Fibroblast of skin of left quadriceps (primary cell): Measurements from ENCODE around the gene TSPAN7.

Experiments used
- DNase-seq, 2 experiments: peaks; one replicate each; pipeline ENCODE4 v3.0.0-alpha.2; 2013; ENCODE audit warnings: low read depth in 2 of 2

TSPAN7 gene

DNA sequence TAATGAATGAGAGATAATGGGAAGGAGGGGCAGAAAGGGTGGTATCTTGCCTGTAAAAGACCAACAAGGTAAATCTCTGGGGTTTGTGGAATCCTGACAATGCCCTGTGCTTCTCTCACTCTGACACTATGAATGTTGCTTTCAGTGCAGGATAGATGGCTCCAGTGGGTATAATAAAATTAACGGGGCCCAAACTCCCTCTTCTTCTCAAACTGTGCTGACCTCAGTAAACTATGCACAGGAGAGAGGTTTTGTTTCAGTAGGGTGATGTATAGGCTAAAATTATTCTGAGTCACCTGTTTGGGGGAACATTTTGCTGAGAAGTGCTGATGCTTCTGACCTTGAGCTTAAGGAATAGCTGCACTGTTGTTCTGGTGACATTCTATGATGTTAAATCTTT is 82.6 kb downstream of the TSPAN7 start:
- DNase-seq = no peak

DNA sequence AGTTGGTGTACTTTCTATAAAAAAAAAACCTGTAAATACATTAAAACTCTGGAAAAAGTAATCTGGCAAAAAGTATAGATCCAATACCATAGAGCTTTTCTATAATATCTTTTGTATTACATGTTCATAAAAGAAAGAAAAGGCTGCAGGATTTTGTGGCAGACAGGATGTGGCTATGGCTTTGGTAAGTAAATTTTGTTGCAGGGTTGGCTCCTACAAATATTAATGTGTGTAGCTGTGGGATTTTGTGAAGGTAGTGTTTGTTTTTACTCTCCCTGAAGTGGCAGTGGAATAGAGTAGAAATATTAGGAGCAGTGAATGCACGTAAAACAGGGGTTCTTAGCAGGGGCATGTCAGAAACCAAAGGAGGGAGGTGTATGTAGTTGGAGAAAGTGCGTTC is 84.8 kb downstream of the TSPAN7 start:
- no peak for DNase-seq

DNA sequence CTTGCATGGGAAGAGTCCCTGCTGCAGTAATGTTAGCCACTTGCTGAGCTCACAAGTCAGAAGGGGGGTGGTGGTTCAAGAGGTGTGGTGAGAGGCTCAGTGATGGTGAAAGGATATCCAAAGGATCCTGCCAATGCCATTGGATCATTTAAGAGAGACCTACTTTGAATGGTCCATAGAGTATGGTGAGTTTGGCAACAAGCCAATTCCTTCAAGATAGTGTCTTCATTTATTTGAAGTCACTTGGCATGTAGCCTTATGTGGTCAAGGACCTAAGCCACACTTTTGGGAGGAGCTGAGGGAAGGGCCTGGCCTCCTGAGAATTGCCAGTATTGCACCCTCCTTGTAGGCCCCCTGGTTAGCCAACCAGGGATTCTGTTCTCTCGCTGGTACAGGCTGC is 87.9 kb downstream of the TSPAN7 start:
- no peak for DNase-seq

DNA sequence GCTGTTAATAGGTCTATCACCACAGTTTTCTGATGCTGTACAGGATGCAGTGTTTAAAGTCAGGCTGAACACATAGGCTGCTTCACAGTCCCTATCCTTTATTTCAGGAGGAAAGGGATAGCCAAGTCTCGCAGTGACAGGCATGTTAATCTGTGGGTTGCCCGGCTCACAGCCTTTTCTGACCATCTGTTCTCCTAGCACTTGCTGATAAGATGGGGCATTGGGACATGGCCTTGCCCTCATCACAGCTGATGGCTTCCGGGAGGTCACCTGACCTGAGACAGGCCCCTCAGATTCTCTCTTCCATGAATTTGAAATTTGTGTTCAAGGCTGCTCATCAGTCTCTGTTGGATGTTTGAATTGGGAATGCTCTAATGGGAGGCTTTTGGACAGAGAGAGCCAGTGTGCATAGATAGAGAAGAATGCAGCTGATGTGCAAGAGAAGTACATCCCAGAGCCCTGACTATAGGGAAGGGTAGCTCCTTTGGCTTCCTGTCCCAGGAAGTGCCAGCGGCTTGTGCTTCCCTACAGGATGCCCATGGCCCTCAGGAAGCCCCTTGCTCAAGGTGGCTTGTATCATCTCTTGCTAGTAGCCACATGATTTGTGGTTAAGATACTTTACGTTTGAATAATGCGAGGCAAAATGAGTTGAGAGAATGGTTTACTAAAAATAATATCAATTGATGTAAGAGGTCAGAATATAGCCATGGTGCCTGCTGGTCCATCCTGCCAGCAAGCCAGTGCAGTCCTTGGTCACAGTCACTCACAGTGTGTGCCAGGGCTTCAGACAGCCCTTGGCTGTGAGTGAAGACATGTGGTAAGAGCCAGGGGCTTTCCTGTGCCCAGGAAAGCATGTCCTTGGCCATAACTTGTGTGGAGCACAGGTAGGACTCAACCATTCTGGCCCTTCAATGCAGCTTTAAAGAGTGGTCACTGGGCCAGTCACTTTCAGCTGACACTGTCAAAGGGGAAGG is 88.6 kb downstream of the TSPAN7 start:
- DNase-seq = no peak

DNA sequence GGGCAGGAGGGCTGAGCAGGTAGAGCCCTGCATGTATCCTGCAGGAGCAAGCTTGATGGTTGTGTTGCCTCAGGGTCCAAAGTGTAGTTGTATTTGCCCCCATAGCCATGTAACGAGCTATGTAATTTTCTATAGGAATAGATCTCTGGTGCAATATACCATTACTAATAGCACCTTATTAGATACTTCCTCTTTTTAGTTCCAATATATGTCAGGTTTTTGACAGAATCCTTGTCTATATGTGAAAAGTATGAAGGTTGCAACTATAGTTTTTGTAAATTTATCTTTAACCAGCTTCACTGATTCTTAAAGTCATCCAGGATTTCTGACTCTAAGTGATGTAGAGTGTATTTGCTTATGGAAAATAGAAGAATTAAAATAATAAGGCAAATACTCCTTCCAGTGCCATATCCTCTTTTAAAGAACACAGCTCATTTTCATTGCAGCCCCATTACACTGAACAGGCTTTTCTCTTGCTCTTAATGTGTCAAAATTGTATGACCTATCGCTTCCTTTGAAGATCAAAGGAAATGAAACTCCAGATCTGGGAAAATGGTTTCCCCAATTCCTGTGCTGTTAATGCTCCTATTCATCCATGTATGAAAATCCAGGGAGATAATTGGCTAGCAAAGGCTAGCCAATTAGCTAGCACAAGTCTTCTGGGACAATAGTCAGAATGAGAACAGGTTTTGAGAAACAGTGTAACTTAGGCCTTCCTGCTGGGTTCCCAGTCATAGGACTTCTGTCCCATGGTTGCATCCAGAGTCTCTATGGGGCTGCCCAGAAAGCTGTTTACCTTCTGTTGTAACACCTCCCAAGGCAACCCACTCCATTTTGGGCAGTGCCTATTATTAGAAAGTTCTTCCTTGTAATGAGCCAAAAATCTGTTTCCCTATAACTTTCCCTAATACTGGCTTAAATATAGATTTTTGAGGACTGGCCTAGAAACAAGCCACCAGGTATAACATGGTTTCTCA is 90.6 kb downstream of the TSPAN7 start:
- no peak for DNase-seq

DNA sequence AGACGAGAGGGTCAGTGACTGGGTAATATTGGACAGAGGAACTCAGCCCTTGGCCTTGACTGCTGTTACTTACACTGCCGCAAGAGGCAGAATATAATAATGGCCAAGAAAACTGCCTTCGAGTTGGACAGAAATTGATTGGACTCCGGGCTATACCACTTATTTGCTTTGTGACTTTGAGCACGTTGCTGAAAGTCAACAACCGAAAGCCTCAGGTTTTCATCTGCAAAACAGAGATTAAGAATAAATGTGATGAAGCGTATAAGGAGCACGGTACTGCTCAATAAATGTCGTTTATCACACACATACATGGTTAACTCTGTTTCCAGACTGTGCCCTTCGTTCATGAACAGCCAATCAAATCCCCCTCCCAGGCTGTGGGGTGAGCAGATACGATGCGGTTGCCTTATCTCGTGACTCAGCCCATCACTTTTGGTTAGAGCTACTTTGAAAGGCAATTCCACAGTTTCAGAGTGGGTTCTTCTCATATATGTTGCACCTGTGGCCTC is 91.6 kb downstream of the TSPAN7 start:
- no peak for DNase-seq

DNA sequence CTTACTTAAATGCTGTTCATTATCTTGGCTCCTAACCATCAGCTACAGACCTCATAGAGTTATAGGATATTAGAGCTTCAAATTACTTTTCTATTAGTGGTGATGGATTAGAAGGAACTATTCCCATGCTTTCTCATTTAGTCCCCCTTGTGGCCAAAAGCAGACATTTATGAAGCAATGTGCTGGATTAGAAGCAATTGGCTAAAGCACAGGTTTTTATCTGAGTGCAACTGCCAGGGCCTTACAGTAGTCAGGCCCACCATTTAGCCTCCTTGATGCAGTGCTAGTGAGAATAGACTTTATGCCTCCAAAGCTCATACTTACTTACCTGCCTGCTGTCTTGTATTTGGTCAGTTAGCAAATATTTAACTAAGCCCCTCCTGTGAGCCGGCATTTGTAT is 93.0 kb downstream of the TSPAN7 start:
- no peak for DNase-seq

DNA sequence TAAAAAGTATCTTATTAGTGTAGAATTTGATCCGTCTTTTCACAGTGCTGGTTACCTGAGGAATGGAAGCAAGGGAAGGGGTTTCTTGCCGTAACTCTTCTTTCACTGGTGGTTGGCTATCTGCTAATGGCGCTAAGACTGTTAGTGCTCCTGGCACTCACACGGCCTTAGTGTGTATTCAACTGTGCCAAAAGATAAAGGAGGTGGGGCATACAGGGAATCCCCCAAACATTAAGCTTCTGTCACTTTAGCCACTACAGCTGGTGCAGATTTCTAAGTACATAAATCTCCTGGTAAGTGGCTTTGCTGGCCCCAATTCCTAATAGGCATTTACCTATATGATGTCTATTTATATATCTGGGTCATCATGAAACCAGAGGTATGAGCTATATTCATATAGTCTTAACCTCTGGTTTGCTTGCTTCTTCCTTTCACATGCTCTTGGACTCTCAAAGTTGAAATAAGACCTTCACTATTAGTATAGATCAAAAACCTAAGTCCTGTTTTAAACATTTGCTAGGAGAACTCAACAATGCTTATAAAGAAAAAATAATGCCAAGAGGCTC is 95.1 kb downstream of the TSPAN7 start:
- no peak for DNase-seq

DNA sequence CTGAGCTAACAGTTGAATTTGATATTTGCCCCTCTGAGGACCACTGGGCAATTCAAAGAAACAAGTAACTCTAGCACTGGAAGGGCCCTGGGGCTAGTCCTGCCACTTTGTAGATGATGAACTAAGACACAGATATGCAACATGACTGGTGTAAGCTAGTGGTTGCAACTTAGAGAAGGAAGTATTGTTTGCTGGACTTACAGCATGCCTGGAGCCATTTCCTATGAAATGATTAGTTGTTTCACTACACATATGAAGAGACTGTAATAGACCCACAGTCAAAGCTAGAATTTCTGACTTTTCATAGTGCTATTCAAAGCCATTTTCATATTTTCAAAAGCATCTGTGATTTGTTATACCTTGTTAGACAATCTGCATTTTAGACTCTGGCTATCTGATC is 96.2 kb downstream of the TSPAN7 start:
- DNase-seq = no peak

DNA sequence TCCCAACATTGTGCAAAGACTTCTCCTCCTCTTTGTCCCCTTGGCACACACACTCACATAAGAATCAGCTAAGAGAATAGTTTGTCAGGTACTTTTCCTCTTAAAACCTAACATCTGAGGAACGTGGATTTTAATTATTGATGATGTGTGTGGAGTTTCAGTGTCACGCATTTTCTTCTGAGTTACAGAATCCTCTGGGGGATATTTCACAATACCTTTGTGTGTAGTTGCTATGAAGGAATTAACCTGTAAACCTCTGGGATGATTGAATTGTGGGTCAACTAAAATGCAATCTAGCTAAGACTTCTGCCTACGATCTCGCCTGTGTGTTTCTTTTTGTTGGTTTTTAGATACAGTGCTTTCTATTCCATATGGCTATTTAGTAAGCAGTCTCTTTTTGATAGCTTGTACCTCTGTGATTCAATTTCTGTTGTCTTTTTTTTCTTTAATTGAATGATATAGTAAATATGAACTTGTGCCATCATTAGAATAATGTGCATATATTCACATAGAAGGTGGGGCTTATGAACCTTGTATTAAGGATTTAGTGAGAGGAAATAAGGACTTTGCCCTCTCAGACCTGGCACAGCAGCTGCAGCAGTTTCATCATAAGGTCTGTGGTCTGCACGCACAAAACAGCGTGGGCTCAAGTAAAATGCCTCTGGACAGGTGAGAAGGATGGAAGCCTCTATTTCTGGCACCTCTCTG is 99.2 kb downstream of the TSPAN7 start:
- no peak for DNase-seq

DNA sequence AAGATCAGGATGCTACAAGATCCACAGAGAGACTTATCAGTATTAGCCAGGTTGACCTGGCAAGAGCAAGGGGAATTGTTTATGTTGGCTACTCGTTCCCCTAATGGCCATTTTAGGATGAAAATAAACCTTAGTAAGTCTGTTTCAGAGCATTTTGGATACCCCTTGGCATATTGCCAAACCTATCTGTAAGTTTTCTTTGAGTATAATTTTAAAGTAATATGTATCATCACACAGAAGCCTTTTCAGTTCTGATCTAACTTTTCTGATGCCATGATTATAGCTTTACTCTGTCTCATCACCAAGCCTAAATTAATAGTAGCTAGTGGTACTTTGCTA is 99.7 kb downstream of the TSPAN7 start:
- no peak for DNase-seq

DNA sequence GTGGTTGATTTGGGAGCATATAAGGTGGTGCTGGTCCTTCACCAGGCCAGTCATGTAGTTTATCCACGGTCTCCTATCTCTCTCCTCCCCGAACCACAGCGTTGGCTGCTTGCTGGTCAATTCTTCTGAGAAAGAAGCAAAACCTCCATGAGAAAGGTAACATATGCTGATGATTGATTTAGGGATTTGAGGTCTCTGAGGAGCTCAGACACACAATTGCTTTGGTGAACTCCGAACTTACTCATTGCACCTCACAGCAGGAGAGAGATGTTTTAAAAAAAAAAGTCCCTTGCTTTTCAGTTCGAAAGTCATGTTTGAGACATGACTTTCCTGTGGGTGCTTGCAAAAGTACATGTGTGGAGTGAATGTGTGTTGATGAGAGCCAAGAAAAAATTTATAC is 100.2 kb downstream of the TSPAN7 start:
- no peak for DNase-seq

DNA sequence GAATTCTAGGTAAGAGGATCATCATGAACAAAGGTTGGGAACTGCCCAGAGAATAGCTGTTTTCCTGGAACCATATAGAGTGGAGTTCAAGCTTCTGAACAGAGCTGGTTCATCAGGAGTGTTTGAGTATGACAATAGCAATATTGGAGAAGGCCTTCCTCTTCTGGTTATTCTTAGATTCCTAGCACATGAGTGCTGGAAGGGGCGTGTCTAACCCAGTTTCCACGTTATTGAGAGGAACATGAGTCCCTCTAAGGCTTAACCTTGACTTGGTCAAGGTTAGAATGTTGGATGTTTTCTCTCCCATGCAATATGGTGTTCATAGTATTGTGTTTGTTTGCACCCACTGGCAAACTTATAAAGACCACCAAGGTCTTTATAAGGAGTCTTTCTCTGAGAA is 101.3 kb downstream of the TSPAN7 start:
- DNase-seq = no peak

DNA sequence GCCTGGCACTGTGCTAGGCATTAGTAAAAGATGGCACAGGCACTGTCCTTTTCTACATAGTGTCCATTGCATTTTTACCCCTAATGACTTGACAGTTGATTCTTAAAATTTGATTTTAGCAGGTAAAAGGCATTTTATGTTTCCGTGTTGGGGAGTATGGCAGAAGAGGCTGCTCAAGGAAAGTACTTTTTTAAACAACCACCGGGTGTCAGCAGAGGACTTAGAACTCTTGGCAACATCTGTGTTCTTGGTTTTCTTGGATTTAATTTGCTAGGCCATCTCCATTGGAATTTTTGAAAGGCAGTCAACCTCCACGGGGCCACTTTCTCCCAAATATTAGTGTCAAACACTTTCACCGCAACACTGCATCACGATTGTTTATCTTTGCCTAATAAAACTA is 102.9 kb downstream of the TSPAN7 start:
- peak in 1 of 2 experiments; percentile 8 for DNase-seq

DNA sequence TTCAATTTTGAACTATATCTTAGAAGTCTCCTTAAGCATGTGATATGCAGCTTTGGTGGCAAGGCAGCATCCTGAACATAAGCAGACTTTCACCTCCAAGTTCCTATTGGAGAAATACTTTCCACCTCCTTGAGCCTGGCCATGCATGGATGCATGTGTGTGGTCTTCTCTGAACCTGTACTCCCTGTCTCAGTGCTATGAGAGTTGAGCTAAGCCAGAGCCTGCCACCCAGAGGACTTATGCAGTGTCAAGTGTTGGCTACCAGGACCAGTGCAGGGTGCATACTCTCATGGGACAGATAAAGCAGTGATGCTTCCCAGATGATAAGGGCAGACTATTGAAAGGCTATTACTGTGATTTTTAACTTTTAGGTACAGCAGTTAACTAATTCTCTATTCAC is 105.6 kb downstream of the TSPAN7 start:
- DNase-seq = no peak

DNA sequence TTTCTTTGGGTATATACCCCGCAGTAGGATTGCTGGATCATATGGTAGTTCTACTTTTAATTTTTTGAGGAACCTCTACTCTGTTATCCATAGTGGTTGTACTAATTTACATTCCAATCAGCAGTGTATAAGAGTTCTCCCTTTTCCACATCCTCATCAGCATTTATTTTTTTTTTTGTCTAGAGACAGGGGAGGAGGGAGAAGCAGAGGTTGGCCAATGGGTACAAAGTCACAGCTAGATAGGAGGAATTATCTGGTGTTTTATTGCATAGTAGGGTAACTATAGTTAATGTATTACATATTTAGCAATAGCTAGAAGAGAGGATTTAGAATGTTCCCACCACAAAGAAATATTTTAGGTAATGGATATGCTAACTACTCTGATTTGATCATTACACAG is 107.4 kb downstream of the TSPAN7 start:
- no peak for DNase-seq

DNA sequence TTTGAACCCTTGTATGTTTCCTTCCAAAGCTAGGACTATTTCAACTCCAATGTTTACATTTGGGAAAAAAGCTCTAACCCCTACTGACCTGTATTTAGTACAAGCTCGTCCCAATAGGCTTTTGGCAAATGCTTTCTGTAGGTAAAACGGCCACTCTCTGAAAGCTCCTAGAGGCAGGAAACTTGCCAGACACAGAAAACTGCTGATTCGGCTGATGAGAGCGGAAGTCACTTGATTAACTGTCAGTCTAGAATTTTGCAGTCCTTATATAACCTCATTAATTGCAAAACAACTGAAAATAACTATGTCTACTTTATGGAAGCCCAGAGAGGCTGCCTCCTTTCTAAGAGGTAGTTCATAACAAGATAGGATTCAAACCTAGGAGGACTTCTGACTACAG is 108.1 kb downstream of the TSPAN7 start:
- DNase-seq = no peak

DNA sequence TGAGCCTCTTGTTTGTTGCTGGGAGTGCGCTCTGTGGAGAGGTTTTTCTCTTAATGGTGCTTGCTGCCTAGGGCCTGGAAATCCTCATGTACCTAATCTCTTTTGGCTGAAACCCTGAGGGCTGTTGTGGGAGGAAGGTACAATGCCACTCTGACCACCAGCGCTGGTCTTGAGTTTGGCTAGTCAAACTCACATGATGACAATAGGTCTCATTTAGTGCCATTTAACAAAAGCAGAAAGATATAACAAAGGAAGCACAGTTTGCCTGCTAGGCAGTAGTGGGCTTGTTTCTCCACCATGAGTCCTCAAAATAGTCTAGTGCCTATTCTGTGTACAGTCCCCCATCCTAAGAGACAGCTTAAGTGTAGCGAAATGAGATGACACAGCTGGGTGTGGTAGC is 111.3 kb downstream of the TSPAN7 start:
- DNase-seq = no peak

DNA sequence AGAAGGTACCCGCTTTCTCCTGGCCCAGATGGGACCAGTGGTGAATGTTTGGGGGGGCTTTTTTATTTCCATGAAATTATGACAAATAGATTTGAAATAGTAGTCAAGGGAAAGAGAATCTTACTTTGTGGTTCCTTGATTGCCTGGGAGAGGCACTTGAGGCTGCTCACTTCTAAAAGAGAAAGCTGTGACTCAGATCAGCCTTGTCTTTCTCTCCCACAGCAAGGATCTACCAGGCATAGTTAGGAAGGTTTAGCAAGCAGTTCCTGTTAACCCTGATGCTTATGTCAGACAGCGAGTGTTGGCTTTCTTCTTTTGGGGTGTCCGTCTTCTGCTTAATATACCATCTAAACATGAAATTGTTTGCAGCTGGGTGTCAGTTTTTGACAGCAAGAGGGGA is 114.5 kb downstream of the TSPAN7 start:
- DNase-seq = no peak

DNA sequence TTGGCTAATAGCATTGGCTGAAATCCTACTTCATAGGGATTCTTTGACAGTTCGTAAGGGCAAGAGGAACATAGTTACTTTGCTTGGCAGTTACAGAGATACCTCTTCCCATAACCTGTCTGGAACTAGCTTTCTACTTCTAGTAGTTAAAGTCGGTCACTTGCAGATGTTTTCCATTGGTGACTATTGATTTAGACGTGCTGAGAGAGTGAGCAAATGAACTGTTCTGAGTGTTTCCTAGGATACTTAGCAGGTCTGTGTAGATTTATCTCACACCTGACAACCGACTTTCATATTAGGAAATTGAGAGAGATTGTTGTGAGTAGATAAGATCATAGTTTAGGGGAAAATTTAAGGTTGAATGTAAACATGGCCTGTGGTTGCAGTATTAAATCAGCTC is 116.8 kb downstream of the TSPAN7 start:
- no peak for DNase-seq

DNA sequence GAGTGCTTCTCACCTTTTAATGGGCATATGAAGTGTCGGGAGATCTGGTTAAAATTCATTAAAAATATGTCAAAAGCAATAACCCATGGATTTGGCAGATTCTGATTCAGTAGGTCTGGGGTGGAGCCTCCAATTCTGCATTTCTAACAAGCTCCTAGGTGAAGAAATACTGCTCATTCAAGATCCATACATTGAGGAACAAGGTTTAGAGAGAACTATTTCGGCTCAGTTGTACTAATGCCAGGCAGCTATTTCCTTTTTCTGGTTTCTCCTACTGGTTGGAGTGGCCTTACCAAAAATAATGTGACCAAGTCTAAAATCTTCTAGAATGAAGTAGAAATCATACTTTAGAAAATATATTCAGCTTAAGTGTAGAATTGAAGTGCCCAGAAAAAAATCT is 117.5 kb downstream of the TSPAN7 start:
- no peak for DNase-seq

DNA sequence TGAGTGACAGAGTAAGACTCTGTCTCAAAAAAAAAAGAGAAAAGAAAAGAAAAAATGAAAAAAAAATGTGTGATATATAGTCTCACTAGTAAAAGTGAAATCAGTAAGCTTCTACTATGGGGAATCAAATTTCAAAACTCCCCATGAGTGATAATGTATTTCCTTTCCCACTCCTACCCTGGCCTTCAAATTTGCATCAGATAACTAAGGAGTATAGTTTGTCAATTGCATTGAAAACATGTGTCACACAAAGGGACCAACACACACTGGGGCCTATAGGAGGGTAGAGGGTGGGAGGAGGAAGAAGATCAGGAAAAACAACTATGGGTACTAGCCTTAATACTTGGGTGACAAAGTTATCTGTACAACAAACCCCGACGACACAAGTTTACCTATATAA is 118.4 kb downstream of the TSPAN7 start:
- no peak for DNase-seq
